Psoas muscle (tissue), 8 donors: ENCODE measurements around the gene DNM3. TPM values are rescaled to one million over a fixed set of nuclear protein-coding genes. Genes with fewer than 3 reads are reported as not detected.

ENCODE experiments used
- ATAC-seq, 4 donors: fragments of 200-7000 bp; cut with Tn5 transposase; one replicate each; pipeline ENCODE4 v1.9.1; 2020; ENCODE audit warnings: moderate library complexity in 3 of 4, mild to moderate bottlenecking in 2 of 4
- DNase-seq, 2 donors: peaks; one replicate each; pipeline ENCODE4 v3.0.0-alpha.2; 2020
- H3K27ac ChIP-seq: fragments of 200-600 bp; one replicate; pipeline ENCODE4 v1.8.0; 2022
- H3K27me3 ChIP-seq, 3 donors: fragments of 200-600 bp in 1 of 3; one replicate each; pipeline versions ENCODE4 v1.6.1 to v1.8.0; 2013 to 2022; ENCODE audit warnings: low read length in 2 of 3, mild to moderate bottlenecking in 2 of 3, moderate library complexity in 1 of 3; ENCODE audit not compliant: insufficient read depth in 3 of 3
- H3K36me3 ChIP-seq, 2 donors: fragments of 200-600 bp in 1 of 2; one replicate each; pipeline versions ENCODE4 v1.6.1 to v1.8.0; 2013 to 2022; ENCODE audit warnings: low read depth in 1 of 2, mild to moderate bottlenecking in 1 of 2, moderate library complexity in 1 of 2; ENCODE audit not compliant: insufficient read depth in 1 of 2
- H3K4me1 ChIP-seq: fragments of 200-600 bp; one replicate; pipeline ENCODE4 v1.8.0; 2022
- H3K4me3 ChIP-seq: fragments of 200-600 bp; one replicate; pipeline ENCODE4 v1.8.0; 2022; ENCODE audit warnings: mild to moderate bottlenecking
- H3K9me3 ChIP-seq: fragments of 200-600 bp; one replicate; pipeline ENCODE4 v1.8.0; 2022
- CTCF ChIP-seq: fragments of 200-600 bp; IDR thresholded peaks from one replicate; pipeline ENCODE4 v1.8.0; 2022; ENCODE audit warnings: antibody characterized with exemption
- WGBS, 3 donors: extraction: QIAGEN DNeasy Blood & Tissue Kit; methylation state at CpG; one replicate each; pipeline versions ENCODE4 v1.1.6 to v1.1.7; 2013; 5-methylcytosine and 5-hydroxymethylcytosine counted together
- intact Hi-C, 2 donors: fragments of 100-400 bp; cut with DNase I; formaldehyde crosslinking; loops; one replicate each; pipeline versions ENCODE4 v1.11.0 to v1.14.2; 2022
- polyA plus RNA-seq, 3 donors: library from polyadenylated mRNA; stranded (reverse); fragments of 200-250 nt; gene quantifications; one replicate each; pipeline ENCODE4 v1.2.3, GENCODE V29; 2013
- total RNA-seq, 4 donors: library from RNA; stranded (reverse); fragmentation: NEBNext Ultra II Directional in 2 of 4; extraction: Animal tissue kit (Norgen Biotek cat#: 25700) in 2 of 4; gene quantifications; one replicate each; pipeline versions ENCODE4 v1.2.1 to v1.2.4, GENCODE V29; 2021 to 2023
- donor health status: healthy with polysubstance abuse.
- donor health status: DM: no; HTN: no; CAD: no; lungs with moderate emphysema.
- donor health status: Bipolar disorder and iron deficiency.
- donor health status: healthy.
- donor health status: DM: yes; HTN: yes; CAD: no.
- donor health status: DM: no; HTN: no; CAD: no.
- donor health status: DM: no; HTN: no; CAD: no.
- donor health status: DM: yes; HTN: yes; CAD: no.

Gene DNM3
- total and polyA plus RNA-seq, 7 donors = 0.31 to 1.0 (median 0.77) TPM

- 71 to 84% (median 77%) methylated on average over 2 of the region's 2 CpGs for WGBS, 3 donors
- Histone ChIP-seq H3K27ac (no peak overlapping the region), H3K9me3 (no peaks in the 10 kb centered on the region), H3K36me3 (no peaks in the 10 kb centered on the region), H3K4me3 (no peak overlapping the region), H3K4me1 (no peaks in the 10 kb centered on the region), H3K27me3 (no peaks in the 10 kb centered on the region)
- intact Hi-C loops = no loop called here
- ATAC-seq = no peak
- no peak for DNase-seq
- TF ChIP-seq CTCF = no peak
Measured at GRCh38 chr1:172252958-172253357, 411.7 kb downstream of the DNM3 start.

- Histone ChIP-seq H3K36me3 (no peaks in the 10 kb centered on the region), H3K4me1 (no peaks in the 10 kb centered on the region), H3K4me3 (no peak overlapping the region), H3K27ac (no peak overlapping the region), H3K27me3 (no peaks in the 10 kb centered on the region), H3K9me3 (peaks cover 6% of the 10 kb centered on the region)
- DNase-seq = no peak
- no peak for TF ChIP-seq CTCF
- intact Hi-C loops = no loop called here
- 51 to 63% (median 54%) methylated on average over 3 of the region's 3 CpGs for WGBS, 3 donors
- ATAC-seq = no peak
Measured at GRCh38 chr1:172254521-172255222, 413.4 kb downstream of the DNM3 start.

- TF ChIP-seq CTCF = no peak
- H3K36me3 ChIP-seq = no peaks in the 10 kb centered on the region
- ATAC-seq = no peak
Measured at GRCh38 chr1:172255223-172255560, 413.9 kb downstream of the DNM3 start.

GRCh38 chr1:172265905-172266304 is 424.6 kb downstream of the DNM3 start:
- TF ChIP-seq CTCF = no peak
- Histone ChIP-seq H3K27ac (no peak overlapping the region), H3K27me3 (no peaks in the 10 kb centered on the region), H3K9me3 (no peaks in the 10 kb centered on the region), H3K4me1 (peaks cover 7% of the 10 kb centered on the region), H3K36me3 (no peaks in the 10 kb centered on the region), H3K4me3 (no peak overlapping the region)
- no peak for DNase-seq
- 97 to 100% (median 97%) methylated on average over 1 of the region's 1 CpG for WGBS, 3 donors
- ATAC-seq = no peak
- intact Hi-C loops = no loop called here

More at GRCh38 chr1:172255223-172255560, 413.9 kb downstream of the DNM3 start:
- no peak overlapping the region for H3K4me3 ChIP-seq
- no peaks in the 10 kb centered on the region for H3K4me1 ChIP-seq
- H3K9me3 ChIP-seq = peaks cover 8% of the 10 kb centered on the region
- intact Hi-C loops = no loop called here
- H3K27ac ChIP-seq = no peak overlapping the region
- no peak for DNase-seq
- H3K27me3 ChIP-seq = no peaks in the 10 kb centered on the region

GRCh38 chr1:172266528-172267174 is 425.4 kb downstream of the DNM3 start:
- no peaks in the 10 kb centered on the region for H3K36me3 ChIP-seq
- no peak overlapping the region for H3K27ac ChIP-seq
- no peaks in the 10 kb centered on the region for H3K9me3 ChIP-seq
- no peak overlapping the region for H3K4me3 ChIP-seq
- ATAC-seq (no peak), DNase-seq (no peak)
- TF ChIP-seq CTCF = no peak
- peaks cover 7% of the 10 kb centered on the region for H3K4me1 ChIP-seq
- 98 to 100% (median 98%) methylated on average over 1 of the region's 1 CpG for WGBS, 3 donors
- intact Hi-C loops = no loop called here
- no peaks in the 10 kb centered on the region for H3K27me3 ChIP-seq
